PC-9 (cell line): ENCODE results near the gene MAP4K4. TPM values are rescaled to one million over a fixed set of nuclear protein-coding genes. Genes with fewer than 3 reads are reported as not detected.

Experiments used
- BruUV-seq: library from RNA; stranded (reverse); fragments of 400-500 nt; replicated peaks from 2 replicates; lab custom pipeline; 2021; lab: Mats Ljungman, UMichigan
- CTCF ChIA-PET: fragments of 300-600 bp; sonication (Branson Sonifier 250); formaldehyde crosslinking; loops from one replicate; lab custom pipeline; 2022; ENCODE audit warnings: antibody characterized with exemption; lab: Charles Lee
- POLR2A ChIA-PET: fragments of 300-600 bp; sonication (Branson Sonifier 250); formaldehyde crosslinking; loops from one replicate; lab custom pipeline; 2022; ENCODE audit warnings: antibody characterized with exemption; ENCODE audit not compliant: unreplicated experiment; lab: Charles Lee
- DNase-seq, 2 experiments: peaks; one replicate each; pipeline versions ENCODE4 v3.0.0 to v3.0.0-alpha.2; 2015 to 2022; ENCODE audit warnings: mixed read lengths in 1 of 2
- H2AFZ ChIP-seq: fragments of 200-600 bp; sonication (generic); 2 replicates; pipeline ENCODE4 v1.8.1; 2017; ENCODE audit warnings: antibody characterized with exemption
- H3F3A ChIP-seq: fragments of 200-600 bp; sonication (generic); 2 replicates; pipeline ENCODE4 v1.8.1; 2017; ENCODE audit warnings: antibody characterized with exemption, mild to moderate bottlenecking, low read depth; ENCODE audit not compliant: insufficient read depth
- H3K27ac ChIP-seq: fragments of 200-600 bp; sonication (generic); 2 replicates; pipeline ENCODE4 v1.6.1; 2016; ENCODE audit warnings: mixed run types
- H3K27me3 ChIP-seq: fragments of 200-600 bp; sonication (generic); 2 replicates; pipeline ENCODE4 v1.6.1; 2016; ENCODE audit warnings: low read depth, mixed run types; ENCODE audit not compliant: insufficient read depth
- H3K36me3 ChIP-seq: fragments of 200-600 bp; sonication (generic); 2 replicates; pipeline ENCODE4 v1.6.1; 2016; ENCODE audit warnings: low read depth, mixed run types
- H3K4me1 ChIP-seq: fragments of 200-600 bp; sonication (generic); replicated peaks from 2 replicates; pipeline ENCODE4 v1.6.1; 2016; ENCODE audit warnings: mixed run types; ENCODE audit not compliant: insufficient read depth
- H3K4me2 ChIP-seq: fragments of 200-600 bp; sonication (generic); 2 replicates; pipeline ENCODE4 v1.6.1; 2017; ENCODE audit warnings: mixed run types
- H3K4me3 ChIP-seq: fragments of 200-600 bp; sonication (generic); 2 replicates; pipeline ENCODE4 v1.6.1; 2016; ENCODE audit warnings: mixed run types
- H3K79me2 ChIP-seq: fragments of 200-600 bp; sonication (generic); 2 replicates; pipeline ENCODE4 v1.6.1; 2017; ENCODE audit warnings: low read depth, mixed run types
- H3K9me2 ChIP-seq: fragments of 200-600 bp; sonication (generic); 2 replicates; pipeline ENCODE4 v1.8.1; 2017; ENCODE audit warnings: mild to moderate bottlenecking; ENCODE audit not compliant: insufficient read depth
- H3K9me3 ChIP-seq: fragments of 200-600 bp; sonication (generic); 2 replicates; pipeline ENCODE4 v1.8.1; 2016; ENCODE audit warnings: low read depth; ENCODE audit not compliant: insufficient read depth
- H4K20me1 ChIP-seq: fragments of 200-600 bp; sonication (generic); 2 replicates; pipeline ENCODE4 v1.8.1; 2017; ENCODE audit not compliant: insufficient read depth
- EZH2 ChIP-seq: fragments of 200-600 bp; sonication (generic); IDR thresholded peaks from 2 replicates; pipeline ENCODE4 v1.8.0; 2017; ENCODE audit warnings: antibody characterized with exemption, low read depth
- intact Hi-C: fragments of 100-400 bp; cut with micrococcal nuclease; formaldehyde crosslinking; loops from one replicate; pipeline ENCODE4 v1.10.0; 2022; ENCODE audit not compliant: unreplicated experiment
- total RNA-seq: library from RNA; stranded (reverse); gene quantifications from 2 replicates; pipeline ENCODE4 v1.2.3, GENCODE V29; 2021
- TF ChIP-seq, protein P1 (sequence below): fragments of 200-600 bp; sonication (generic); conservative IDR thresholded peaks from 2 replicates; pipeline ENCODE4 v1.6.1; 2017; ENCODE audit warnings: mixed run types, antibody characterized with exemption, mild to moderate bottlenecking, moderate library complexity

MAP4K4 gene
- total RNA-seq, 1 experiment from 2014 or later = 129 TPM

DNA sequence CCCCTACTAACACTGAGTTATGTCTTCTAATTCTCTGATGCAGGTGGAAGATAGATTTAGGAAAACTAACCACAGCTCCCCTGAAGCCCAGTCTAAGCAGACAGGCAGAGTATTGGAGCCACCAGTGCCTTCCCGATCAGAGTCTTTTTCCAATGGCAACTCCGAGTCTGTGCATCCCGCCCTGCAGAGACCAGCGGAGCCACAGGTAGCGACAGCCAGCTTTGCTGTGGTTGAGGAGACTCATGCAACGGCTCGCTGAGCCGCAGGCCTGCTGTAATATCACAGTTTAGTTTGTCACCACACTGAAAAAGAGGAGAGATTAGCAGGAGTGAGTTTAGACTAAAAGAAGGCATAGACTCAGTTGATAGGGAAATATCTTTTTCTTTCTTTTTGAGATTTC lies 163.3 kb downstream of the MAP4K4 start:
- no peak overlapping the region for H3K4me3 ChIP-seq
- peaks cover 36% of the 10 kb centered on the region for H3K4me1 ChIP-seq
- ChIA-PET CTCF (no interaction called here), POLR2A (no interaction called here)
- no peak for DNase-seq
- no peak overlapping the region for H3K4me2 ChIP-seq
- H3F3A ChIP-seq = peaks cover 61% of the 10 kb centered on the region
- H3K9me2 ChIP-seq = no peaks in the 10 kb centered on the region
- no peak overlapping the region for H2AFZ ChIP-seq
- intact Hi-C loops = no loop called here
- no peak overlapping the region for H3K27ac ChIP-seq
- H3K79me2 ChIP-seq = peaks cover 48% of the 10 kb centered on the region
- H3K9me3 ChIP-seq = no peaks in the 10 kb centered on the region
- no TSS peak for BruUV-seq
- H4K20me1 ChIP-seq = 0 out of 2 replicates have a peak, but pooled peaks cover 11% of the 10 kb centered on the region
- peaks cover 76% of the 10 kb centered on the region for H3K36me3 ChIP-seq
- TF ChIP-seq EZH2 = no peak
- TF ChIP-seq, protein P1, sequence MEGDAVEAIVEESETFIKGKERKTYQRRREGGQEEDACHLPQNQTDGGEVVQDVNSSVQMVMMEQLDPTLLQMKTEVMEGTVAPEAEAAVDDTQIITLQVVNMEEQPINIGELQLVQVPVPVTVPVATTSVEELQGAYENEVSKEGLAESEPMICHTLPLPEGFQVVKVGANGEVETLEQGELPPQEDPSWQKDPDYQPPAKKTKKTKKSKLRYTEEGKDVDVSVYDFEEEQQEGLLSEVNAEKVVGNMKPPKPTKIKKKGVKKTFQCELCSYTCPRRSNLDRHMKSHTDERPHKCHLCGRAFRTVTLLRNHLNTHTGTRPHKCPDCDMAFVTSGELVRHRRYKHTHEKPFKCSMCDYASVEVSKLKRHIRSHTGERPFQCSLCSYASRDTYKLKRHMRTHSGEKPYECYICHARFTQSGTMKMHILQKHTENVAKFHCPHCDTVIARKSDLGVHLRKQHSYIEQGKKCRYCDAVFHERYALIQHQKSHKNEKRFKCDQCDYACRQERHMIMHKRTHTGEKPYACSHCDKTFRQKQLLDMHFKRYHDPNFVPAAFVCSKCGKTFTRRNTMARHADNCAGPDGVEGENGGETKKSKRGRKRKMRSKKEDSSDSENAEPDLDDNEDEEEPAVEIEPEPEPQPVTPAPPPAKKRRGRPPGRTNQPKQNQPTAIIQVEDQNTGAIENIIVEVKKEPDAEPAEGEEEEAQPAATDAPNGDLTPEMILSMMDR = no peak
- no peaks in the 10 kb centered on the region for H3K27me3 ChIP-seq

DNA sequence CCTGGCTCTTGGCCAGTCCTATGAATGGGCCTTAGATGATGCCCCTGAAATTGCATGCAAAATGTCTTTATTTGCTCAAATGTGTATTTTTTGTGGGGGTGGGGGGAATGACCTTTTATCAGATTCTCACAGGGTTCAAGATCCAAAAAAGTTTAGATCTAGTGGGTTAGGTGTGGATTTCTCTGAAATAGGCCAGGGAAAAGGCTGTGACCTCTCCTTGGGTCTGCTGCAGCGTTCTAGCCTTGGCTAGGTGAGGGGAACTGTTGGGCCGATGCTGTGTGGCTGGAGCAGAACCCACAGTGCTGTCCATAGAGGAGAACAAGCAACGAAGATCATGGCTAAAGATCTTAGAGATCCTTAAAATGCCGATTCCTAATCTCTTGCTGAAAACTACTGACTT lies 163.9 kb downstream of the MAP4K4 start:
- Histone ChIP-seq H4K20me1 (0 out of 2 replicates have a peak, but pooled peaks cover 11% of the 10 kb centered on the region), H3K4me2 (no peak overlapping the region), H3K79me2 (peaks cover 46% of the 10 kb centered on the region), H3K27me3 (no peaks in the 10 kb centered on the region), H3K9me2 (no peaks in the 10 kb centered on the region), H3K4me1 (peaks cover 30% of the 10 kb centered on the region), H3F3A (peaks cover 60% of the 10 kb centered on the region), H3K27ac (no peak overlapping the region), H2AFZ (no peak overlapping the region), H3K9me3 (no peaks in the 10 kb centered on the region), H3K4me3 (no peak overlapping the region), H3K36me3 (peaks cover 76% of the 10 kb centered on the region)
- no TSS peak for BruUV-seq
- ChIA-PET CTCF (interaction anchor here (0.6 kb wide), 1 partner anchor 519 kb away, joined by 12 read pairs; no protein-coding TSS in a partner anchor), POLR2A (no interaction called here)
- no peak for DNase-seq
- intact Hi-C loops = no loop called here
- no peak for TF ChIP-seq EZH2
- TF ChIP-seq, protein P1 = no peak

DNA sequence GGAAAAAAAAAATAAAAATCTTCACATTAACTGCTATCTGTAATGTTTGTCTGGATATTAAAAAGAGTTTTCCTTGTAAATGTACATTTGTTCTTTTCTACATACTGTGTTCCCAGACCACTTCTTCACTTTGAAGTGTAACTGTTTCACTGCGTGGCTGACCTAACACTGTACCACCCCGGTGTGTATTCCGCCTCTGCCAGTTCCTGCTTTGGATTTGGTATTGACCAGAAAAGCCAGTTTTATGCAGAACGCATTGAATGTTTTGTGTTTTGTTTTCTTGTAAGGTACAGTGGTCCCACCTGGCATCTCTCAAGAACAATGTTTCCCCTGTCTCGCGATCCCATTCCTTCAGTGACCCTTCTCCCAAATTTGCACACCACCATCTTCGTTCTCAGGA lies 166.0 kb downstream of the MAP4K4 start:
- Histone ChIP-seq H3K79me2 (peaks cover 33% of the 10 kb centered on the region), H3K27me3 (no peaks in the 10 kb centered on the region), H4K20me1 (0 out of 2 replicates have a peak, but pooled peaks cover 11% of the 10 kb centered on the region), H3K9me2 (no peaks in the 10 kb centered on the region), H3K4me2 (no peak overlapping the region), H3K4me3 (no peak overlapping the region), H3K27ac (no peak overlapping the region), H2AFZ (no peak overlapping the region), H3K9me3 (no peaks in the 10 kb centered on the region), H3K36me3 (peaks cover 79% of the 10 kb centered on the region), H3K4me1 (peaks cover 8% of the 10 kb centered on the region), H3F3A (peaks cover 39% of the 10 kb centered on the region)
- ChIA-PET POLR2A (no interaction called here), CTCF (no interaction called here)
- intact Hi-C loops = no loop called here
- TF ChIP-seq, protein P1 = no peak
- TF ChIP-seq EZH2 = no peak
- no peak for DNase-seq
- no TSS peak for BruUV-seq
